Ishikawa (cell line): Measurements from ENCODE around the gene PDE1A.

ENCODE experiments used
- EGR1 ChIP-seq: IDR thresholded peaks from 2 replicates; pipeline ENCODE4 v1.6.1; 2012
- EP300 ChIP-seq: IDR thresholded peaks from 2 replicates; pipeline ENCODE4 v1.6.1; 2012; ENCODE audit warnings: borderline replicate concordance
- FOXM1 ChIP-seq: IDR thresholded peaks from 2 replicates; pipeline ENCODE4 v1.6.1; 2012; ENCODE audit warnings: low read depth, borderline replicate concordance
- MAX ChIP-seq: IDR thresholded peaks from 2 replicates; pipeline ENCODE4 v1.6.1; 2012
- RAD21 ChIP-seq: IDR thresholded peaks from 2 replicates; pipeline ENCODE4 v1.6.1; 2012; ENCODE audit warnings: low read depth
- REST ChIP-seq: IDR thresholded peaks from 2 replicates; pipeline ENCODE4 v1.6.1; 2012; ENCODE audit warnings: low read depth, mild to moderate bottlenecking
- TAF1 ChIP-seq: IDR thresholded peaks from 2 replicates; pipeline ENCODE4 v1.6.1; 2012; ENCODE audit warnings: low read depth, mild to moderate bottlenecking
- USF1 ChIP-seq: IDR thresholded peaks from 2 replicates; pipeline ENCODE4 v1.6.1; 2012
- YY1 ChIP-seq: IDR thresholded peaks from 2 replicates; pipeline ENCODE4 v1.6.1; 2012; ENCODE audit warnings: low read depth

- TF ChIP-seq MAX = no peak
- no peak for TF ChIP-seq RAD21
- TF ChIP-seq YY1 = no peak
- TF ChIP-seq USF1 = no peak
- TF ChIP-seq REST = no peak
- TF ChIP-seq EP300 = no peak
- no peak for TF ChIP-seq EGR1
- TF ChIP-seq TAF1 = no peak
- no peak for TF ChIP-seq FOXM1
These were observed 178.5 kb downstream of the PDE1A start for GRCh38 chr2:182248362-182248761.
